A673 (cell line): ENCODE results near the gene INTS15. TPM values are rescaled to one million over a fixed set of nuclear protein-coding genes. Genes with fewer than 3 reads are reported as not detected.

Experiments
- BruUV-seq: library from RNA; stranded (reverse); fragments of 400-500 nt; replicated peaks from 2 replicates; lab custom pipeline; 2021; lab: Mats Ljungman, UMichigan
- CTCF ChIA-PET: fragments of 300-600 bp; sonication (Branson Sonifier 250); formaldehyde crosslinking; loops from one replicate; lab custom pipeline; 2022; ENCODE audit warnings: antibody characterized with exemption; lab: Charles Lee
- POLR2A ChIA-PET: fragments of 300-600 bp; sonication (Branson Sonifier 250); formaldehyde crosslinking; loops from one replicate; lab custom pipeline; 2022; ENCODE audit warnings: antibody characterized with exemption; ENCODE audit not compliant: low non-redundant PET; lab: Charles Lee
- DNase-seq: peaks from one replicate; pipeline ENCODE4 v3.0.0-alpha.2; 2015; ENCODE audit warnings: low spot score
- H3K27ac ChIP-seq: fragments of 200-600 bp; sonication (generic); 2 replicates; pipeline ENCODE4 v1.5.1; 2016; ENCODE audit warnings: mixed run types, low read depth, mild to moderate bottlenecking, mixed read lengths, antibody characterized with exemption, low read length; ENCODE audit not compliant: poor library complexity, severe bottlenecking
- H3K27me3 ChIP-seq: fragments of 200-600 bp; sonication (generic); replicated peaks from 2 replicates; pipeline ENCODE4 v1.6.1; 2017; ENCODE audit warnings: mixed run types, low read depth, mild to moderate bottlenecking, mixed read lengths, antibody characterized with exemption, low read length; ENCODE audit not compliant: insufficient read depth, poor library complexity
- H3K36me3 ChIP-seq: fragments of 200-600 bp; sonication (generic); 2 replicates; pipeline ENCODE4 v1.6.1; 2016; ENCODE audit warnings: mixed run types, mild to moderate bottlenecking, mixed read lengths, antibody characterized with exemption, low read length; ENCODE audit not compliant: insufficient read depth, poor library complexity, severe bottlenecking
- H3K4me1 ChIP-seq: fragments of 200-600 bp; sonication (generic); 2 replicates; pipeline ENCODE4 v1.6.1; 2017; ENCODE audit warnings: mixed run types, mild to moderate bottlenecking, mixed read lengths, antibody characterized with exemption, low read length; ENCODE audit not compliant: insufficient read depth, poor library complexity, severe bottlenecking
- H3K4me3 ChIP-seq: fragments of 200-600 bp; sonication (generic); 2 replicates; pipeline ENCODE4 v1.5.1; 2016; ENCODE audit warnings: low read depth, mixed run types, mild to moderate bottlenecking, mixed read lengths, low read length; ENCODE audit not compliant: poor library complexity, severe bottlenecking
- H3K9me3 ChIP-seq: fragments of 200-600 bp; sonication (generic); 2 replicates; pipeline ENCODE4 v1.6.1; 2016; ENCODE audit warnings: mixed run types, low read depth, mild to moderate bottlenecking, mixed read lengths, antibody characterized with exemption, low read length; ENCODE audit not compliant: poor library complexity, severe bottlenecking
- EZH2 ChIP-seq: fragments of 200-600 bp; sonication (generic); IDR thresholded peaks from 2 replicates; pipeline ENCODE4 v1.6.1; 2017; ENCODE audit warnings: borderline replicate concordance, low read depth, mild to moderate bottlenecking, mixed read lengths, antibody characterized with exemption, low read length; ENCODE audit not compliant: poor library complexity, severe bottlenecking
- intact Hi-C: fragments of 100-400 bp; cut with micrococcal nuclease; formaldehyde crosslinking; loops from one replicate; pipeline ENCODE4 v1.10.0; 2022; ENCODE audit not compliant: unreplicated experiment
- total RNA-seq: library from RNA; stranded (reverse); gene quantifications from 2 replicates; pipeline ENCODE4 v1.2.3, GENCODE V29; 2021
- TF ChIP-seq, protein P1 (sequence below): fragments of 300-800, 200-600 bp; sonication (generic); conservative IDR thresholded peaks from 2 replicates; pipeline ENCODE4 v1.5.1; 2017; ENCODE audit warnings: low read depth, mild to moderate bottlenecking, antibody characterized with exemption, low read length, moderate library complexity, mixed read lengths

Gene INTS15
- total RNA-seq, 1 experiment from 2014 or later = 39.7 TPM

DNA sequence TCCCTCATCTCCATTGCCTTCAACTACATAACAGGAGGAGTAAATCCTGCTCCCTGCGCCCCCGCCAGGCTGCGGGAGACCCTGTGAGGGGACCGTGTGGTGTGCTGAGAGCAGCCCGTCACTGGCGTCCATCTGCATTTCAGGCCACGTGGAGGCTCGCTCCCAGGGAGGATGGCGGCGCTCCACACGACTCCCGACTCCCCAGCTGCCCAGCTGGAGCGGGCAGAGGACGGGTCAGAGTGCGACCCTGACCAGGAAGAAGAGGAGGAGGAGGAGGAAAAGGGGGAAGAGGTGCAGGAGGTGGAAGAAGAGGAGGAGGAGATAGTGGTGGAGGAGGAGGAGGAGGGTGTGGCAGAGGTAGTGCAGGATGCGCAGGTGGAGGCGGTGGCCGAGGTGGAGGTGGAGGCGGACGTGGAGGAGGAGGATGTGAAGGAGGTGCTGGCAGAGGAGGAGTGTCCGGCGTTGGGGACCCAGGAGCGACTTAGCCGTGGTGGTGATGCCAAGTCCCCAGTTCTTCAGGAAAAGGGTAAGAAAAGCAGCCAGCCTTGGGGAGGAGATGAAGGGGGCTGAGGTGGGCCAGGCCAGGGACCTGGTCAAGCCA, 52.5 kb downstream of the INTS15 start:
- Histone ChIP-seq H3K9me3 (no peaks in the 10 kb centered on the region), H3K4me3 (no peak overlapping the region), H3K4me1 (peaks cover 3% of the 10 kb centered on the region), H3K27ac (no peak overlapping the region), H3K36me3 (peaks cover 34% of the 10 kb centered on the region), H3K27me3 (no peaks in the 10 kb centered on the region)
- BruUV-seq = no TSS peak
- intact Hi-C loops = no loop called here
- ChIA-PET CTCF (no interaction called here), POLR2A (no interaction called here)
- DNase-seq = no peak
- TF ChIP-seq EZH2 = no peak
- TF ChIP-seq, protein P1, sequence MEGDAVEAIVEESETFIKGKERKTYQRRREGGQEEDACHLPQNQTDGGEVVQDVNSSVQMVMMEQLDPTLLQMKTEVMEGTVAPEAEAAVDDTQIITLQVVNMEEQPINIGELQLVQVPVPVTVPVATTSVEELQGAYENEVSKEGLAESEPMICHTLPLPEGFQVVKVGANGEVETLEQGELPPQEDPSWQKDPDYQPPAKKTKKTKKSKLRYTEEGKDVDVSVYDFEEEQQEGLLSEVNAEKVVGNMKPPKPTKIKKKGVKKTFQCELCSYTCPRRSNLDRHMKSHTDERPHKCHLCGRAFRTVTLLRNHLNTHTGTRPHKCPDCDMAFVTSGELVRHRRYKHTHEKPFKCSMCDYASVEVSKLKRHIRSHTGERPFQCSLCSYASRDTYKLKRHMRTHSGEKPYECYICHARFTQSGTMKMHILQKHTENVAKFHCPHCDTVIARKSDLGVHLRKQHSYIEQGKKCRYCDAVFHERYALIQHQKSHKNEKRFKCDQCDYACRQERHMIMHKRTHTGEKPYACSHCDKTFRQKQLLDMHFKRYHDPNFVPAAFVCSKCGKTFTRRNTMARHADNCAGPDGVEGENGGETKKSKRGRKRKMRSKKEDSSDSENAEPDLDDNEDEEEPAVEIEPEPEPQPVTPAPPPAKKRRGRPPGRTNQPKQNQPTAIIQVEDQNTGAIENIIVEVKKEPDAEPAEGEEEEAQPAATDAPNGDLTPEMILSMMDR = no peak

DNA sequence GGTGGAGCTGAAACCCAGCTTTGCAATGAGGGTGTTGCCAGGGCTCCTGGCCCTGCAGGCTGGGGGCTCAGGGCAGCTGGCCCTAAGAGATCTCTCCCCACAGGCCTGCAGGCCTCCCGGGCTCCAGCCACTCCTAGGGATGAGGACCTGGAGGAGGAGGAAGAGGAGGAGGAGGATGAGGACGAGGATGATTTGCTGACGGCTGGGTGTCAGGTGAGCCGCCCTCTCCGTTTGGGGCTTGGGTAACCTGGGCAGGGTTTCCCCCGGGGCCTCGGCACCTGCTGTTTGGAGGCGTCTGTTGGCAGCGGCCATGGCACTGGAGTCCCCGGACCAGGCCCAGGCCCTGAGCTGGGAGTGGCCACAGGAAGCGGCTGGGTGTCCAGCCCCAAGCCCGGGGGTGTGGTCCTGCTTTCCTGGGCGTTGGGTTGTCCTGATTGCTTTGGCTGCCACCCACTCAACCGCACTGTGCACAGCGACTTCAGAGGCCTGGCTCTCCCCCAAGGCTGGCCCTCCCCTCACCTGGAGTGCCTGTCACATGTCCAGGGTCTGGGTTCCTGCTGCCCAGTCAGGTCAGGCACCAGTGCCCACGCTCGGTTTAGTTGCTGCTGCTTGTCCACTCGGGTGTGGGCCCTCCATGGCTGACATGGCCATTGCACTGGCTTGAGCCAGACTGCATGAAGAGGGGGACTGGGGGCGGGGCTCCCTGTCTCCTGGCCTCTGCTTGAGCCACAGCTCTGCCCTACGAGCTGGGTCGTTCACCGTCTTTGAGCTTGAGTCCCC, 53.2 kb downstream of the INTS15 start:
- H3K4me1 ChIP-seq = peaks cover 3% of the 10 kb centered on the region
- DNase-seq = no peak
- POLR2A ChIA-PET = no interaction called here
- no peaks in the 10 kb centered on the region for H3K27me3 ChIP-seq
- CTCF ChIA-PET = no interaction called here
- no peak overlapping the region for H3K4me3 ChIP-seq
- H3K9me3 ChIP-seq = no peaks in the 10 kb centered on the region
- no TSS peak for BruUV-seq
- no peak overlapping the region for H3K27ac ChIP-seq
- peaks cover 37% of the 10 kb centered on the region for H3K36me3 ChIP-seq
- TF ChIP-seq, protein P1 = no peak
- no peak for TF ChIP-seq EZH2
- intact Hi-C loops = no loop called here

DNA sequence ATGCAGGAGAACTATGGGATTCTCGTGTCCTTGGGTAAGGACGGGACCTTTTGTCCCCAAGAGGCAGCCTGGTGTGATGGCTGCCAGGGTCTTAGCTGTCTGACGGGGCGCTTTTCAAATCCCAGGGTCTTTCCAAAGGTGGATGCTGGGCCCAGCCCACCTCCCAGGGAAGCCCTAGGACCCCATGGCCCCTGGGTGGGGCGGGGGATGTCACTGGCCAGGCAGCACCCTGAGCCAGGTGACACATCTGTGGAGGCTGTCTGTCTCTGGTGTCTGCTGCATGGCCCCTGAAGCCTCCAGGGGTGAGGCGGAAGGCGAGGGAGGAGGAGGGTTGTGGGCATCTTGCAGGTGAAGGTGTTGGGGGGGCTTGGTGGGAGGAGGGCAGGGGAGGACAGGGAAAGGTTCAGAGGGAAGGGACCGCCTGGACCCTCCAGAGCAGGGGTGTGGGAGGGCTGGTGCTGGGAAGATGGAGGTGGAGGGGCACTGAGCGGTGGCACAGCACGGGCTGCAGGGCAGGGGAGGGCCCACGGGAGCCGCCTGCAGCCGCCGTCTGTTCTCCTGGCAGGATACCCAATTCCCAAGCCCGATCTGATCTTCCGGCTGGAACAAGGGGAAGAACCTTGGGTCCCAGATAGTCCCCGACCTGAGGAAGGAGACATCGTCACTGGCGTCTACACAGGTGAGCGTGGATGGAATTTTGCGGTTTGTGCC, 54.2 kb downstream of the INTS15 start:
- H3K27me3 ChIP-seq = no peaks in the 10 kb centered on the region
- intact Hi-C loops = no loop called here
- ChIA-PET CTCF (no interaction called here), POLR2A (no interaction called here)
- TF ChIP-seq EZH2 = no peak
- TF ChIP-seq, protein P1 = no peak
- H3K4me1 ChIP-seq = no peaks in the 10 kb centered on the region
- H3K36me3 ChIP-seq = peaks cover 37% of the 10 kb centered on the region
- no TSS peak for BruUV-seq
- H3K4me3 ChIP-seq = no peak overlapping the region
- no peaks in the 10 kb centered on the region for H3K9me3 ChIP-seq
- no peak overlapping the region for H3K27ac ChIP-seq
- DNase-seq = no peak
